ENCODE measurements around the gene ABCC1.

GRCh38 chr16:16120044-16120381 lies 170.6 kb downstream of the ABCC1 start:
- no peak for TF ChIP-seq CTCF (optimal IDR thresholded peaks at IDR 0.05 in 1 of 3, IDR thresholded peaks at IDR 0.05 in 1 of 3, conservative IDR thresholded peaks at IDR 0.05 in 1 of 3; ENCODE audit: extremely low read depth in 1 of 3, insufficient read depth in 2 of 3, low read length in 3 of 3)
- TF ChIP-seq EZH2 (IDR thresholded peaks at IDR 0.05; ENCODE audit: low read length), result no peak
